Suprapubic skin (tissue), 4 donors: Measurements from ENCODE around the gene TMEM178B.

Source experiments
- POLR2A ChIP-seq, 2 donors: fragments of 450-650 bp; IDR thresholded peaks; one replicate each; pipeline ENCODE4 v1.6.1; 2017; ENCODE audit warnings: antibody characterized with exemption in 2 of 2, mild to moderate bottlenecking in 2 of 2, moderate library complexity in 2 of 2
- POLR2AphosphoS5 ChIP-seq, 3 donors: sonication (generic); formaldehyde crosslinking; IDR thresholded peaks; one replicate each; pipeline ENCODE4 v1.6.1; 2017; ENCODE audit warnings: antibody characterized with exemption in 3 of 3
- TF ChIP-seq, protein P1 (sequence below), 2 donors: fragments of 200-600 bp in 1 of 2; fragments of 450-650 bp in 1 of 2; sonication (generic) in 1 of 2; IDR thresholded peaks; one replicate each; pipeline ENCODE4 v1.5.1; 2016 to 2019; ENCODE audit warnings: antibody characterized with exemption in 2 of 2, mild to moderate bottlenecking in 1 of 2, moderate library complexity in 1 of 2

DNA sequence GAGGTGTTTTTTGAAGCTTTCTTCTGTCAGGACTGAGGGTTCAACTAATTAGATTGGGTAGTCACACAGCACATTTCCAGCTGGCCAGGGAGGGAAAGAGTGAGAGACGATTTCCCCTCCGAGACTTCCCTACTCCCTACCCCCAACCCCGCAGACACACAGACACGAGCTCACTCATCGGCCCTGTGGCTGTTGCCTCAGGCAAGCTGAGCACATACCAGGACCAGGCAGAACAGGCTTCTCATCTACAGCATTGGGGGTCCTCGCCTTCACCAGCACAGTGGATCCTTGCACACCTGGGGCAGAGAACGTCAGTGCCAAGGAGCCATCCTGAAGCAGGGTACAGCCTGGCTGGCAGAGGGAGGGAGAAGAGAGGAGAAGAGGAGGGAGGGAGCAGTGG lies 144.1 kb downstream of the TMEM178B start:
- TF ChIP-seq POLR2A (IDR thresholded peaks at IDR 0.05) (no peak), POLR2AphosphoS5 (IDR thresholded peaks at IDR 0.05) (no peak)
- TF ChIP-seq, protein P1, sequence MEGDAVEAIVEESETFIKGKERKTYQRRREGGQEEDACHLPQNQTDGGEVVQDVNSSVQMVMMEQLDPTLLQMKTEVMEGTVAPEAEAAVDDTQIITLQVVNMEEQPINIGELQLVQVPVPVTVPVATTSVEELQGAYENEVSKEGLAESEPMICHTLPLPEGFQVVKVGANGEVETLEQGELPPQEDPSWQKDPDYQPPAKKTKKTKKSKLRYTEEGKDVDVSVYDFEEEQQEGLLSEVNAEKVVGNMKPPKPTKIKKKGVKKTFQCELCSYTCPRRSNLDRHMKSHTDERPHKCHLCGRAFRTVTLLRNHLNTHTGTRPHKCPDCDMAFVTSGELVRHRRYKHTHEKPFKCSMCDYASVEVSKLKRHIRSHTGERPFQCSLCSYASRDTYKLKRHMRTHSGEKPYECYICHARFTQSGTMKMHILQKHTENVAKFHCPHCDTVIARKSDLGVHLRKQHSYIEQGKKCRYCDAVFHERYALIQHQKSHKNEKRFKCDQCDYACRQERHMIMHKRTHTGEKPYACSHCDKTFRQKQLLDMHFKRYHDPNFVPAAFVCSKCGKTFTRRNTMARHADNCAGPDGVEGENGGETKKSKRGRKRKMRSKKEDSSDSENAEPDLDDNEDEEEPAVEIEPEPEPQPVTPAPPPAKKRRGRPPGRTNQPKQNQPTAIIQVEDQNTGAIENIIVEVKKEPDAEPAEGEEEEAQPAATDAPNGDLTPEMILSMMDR (IDR thresholded peaks at IDR 0.05): no peak
